ENCODE results near the gene DMD.

DNA sequence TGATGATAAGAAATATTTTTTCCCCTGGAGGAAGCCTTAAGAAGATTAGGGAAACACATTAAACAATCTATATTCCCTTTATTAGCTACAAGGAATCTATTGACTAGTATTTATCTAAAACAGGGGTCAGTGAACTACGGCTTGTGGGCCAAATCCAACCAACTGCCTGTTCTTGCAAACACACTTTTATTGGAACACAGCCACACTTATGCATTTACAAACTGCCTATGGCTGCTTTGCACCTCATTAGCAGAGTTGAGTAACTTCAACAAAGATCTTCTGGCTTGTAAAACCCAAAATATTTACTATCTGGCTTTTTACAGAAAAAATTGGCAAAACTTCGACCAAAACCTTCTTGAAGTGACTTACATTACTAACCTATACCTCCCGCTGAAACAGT is 1405.6 kb downstream of the DMD start:
- TF ChIP-seq, protein P1, sequence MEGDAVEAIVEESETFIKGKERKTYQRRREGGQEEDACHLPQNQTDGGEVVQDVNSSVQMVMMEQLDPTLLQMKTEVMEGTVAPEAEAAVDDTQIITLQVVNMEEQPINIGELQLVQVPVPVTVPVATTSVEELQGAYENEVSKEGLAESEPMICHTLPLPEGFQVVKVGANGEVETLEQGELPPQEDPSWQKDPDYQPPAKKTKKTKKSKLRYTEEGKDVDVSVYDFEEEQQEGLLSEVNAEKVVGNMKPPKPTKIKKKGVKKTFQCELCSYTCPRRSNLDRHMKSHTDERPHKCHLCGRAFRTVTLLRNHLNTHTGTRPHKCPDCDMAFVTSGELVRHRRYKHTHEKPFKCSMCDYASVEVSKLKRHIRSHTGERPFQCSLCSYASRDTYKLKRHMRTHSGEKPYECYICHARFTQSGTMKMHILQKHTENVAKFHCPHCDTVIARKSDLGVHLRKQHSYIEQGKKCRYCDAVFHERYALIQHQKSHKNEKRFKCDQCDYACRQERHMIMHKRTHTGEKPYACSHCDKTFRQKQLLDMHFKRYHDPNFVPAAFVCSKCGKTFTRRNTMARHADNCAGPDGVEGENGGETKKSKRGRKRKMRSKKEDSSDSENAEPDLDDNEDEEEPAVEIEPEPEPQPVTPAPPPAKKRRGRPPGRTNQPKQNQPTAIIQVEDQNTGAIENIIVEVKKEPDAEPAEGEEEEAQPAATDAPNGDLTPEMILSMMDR (conservative IDR thresholded peaks at IDR 0.05), result no peak
- TF ChIP-seq EZH2 (IDR thresholded peaks at IDR 0.05; ENCODE audit: low read depth), result no peak
